ENCODE data around the gene RBM46. TPM values are rescaled to one million over a fixed set of nuclear protein-coding genes. Genes with fewer than 3 reads are reported as not detected.
"Not testable (repeated sequence)": the region's sequence is repeated elsewhere in the genome, so short reads cannot be mapped to it uniquely, and the experiment has no call there.

Gene RBM46

GRCh38 chr4:154872198-154872597 is 91.1 kb downstream of the RBM46 start:
- Histone ChIP-seq H2BK120ac (ENCODE audit: low read depth, low read length) (no peak overlapping the region), H3K4me3 (ENCODE audit: low read length in 2 of 2) (no peak overlapping the region), H3K23ac (ENCODE audit: low read depth, low read length, poor library complexity) (no peak overlapping the region), H3K9me3 (replicated peaks in 1 of 2; ENCODE audit: control insufficient read depth in 2 of 2, insufficient read depth in 1 of 2, low read depth in 1 of 2, low read length in 2 of 2) (no peaks in the 10 kb centered on the region), H3K4me1 (ENCODE audit: control insufficient read depth in 2 of 2, insufficient read depth in 1 of 2, low read depth in 1 of 2, low read length in 2 of 2) (peaks cover 0 to 7% of the 10 kb centered on the region in 2 donors), H3K36me3 (replicated peaks in 1 of 2; ENCODE audit: control insufficient read depth in 2 of 2, insufficient read depth in 2 of 2, low read length in 2 of 2) (no peaks in the 10 kb centered on the region), H3K27ac (replicated peaks; ENCODE audit: low read length) (no peak overlapping the region), H3K18ac (ENCODE audit: low read length) (no peak overlapping the region), H3K79me1 (ENCODE audit: low read depth, low read length) (no peaks in the 10 kb centered on the region), H2BK5ac (ENCODE audit: low read length) (no peak overlapping the region), H3K4ac (ENCODE audit: low read length) (no peak overlapping the region), H2AFZ (ENCODE audit: low read length) (no peak overlapping the region), H3K27me3 (ENCODE audit: control insufficient read depth in 3 of 3, insufficient read depth in 3 of 3, low read depth in 1 of 3, low read length in 3 of 3) (no peaks in the 10 kb centered on the region), H2AK5ac (ENCODE audit: low read depth, low read length) (no peak overlapping the region), H2BK12ac (ENCODE audit: low read length) (no peak overlapping the region), H2BK15ac (ENCODE audit: low read length) (no peak overlapping the region), H3K14ac (ENCODE audit: low read length) (no peak overlapping the region), H4K8ac (ENCODE audit: low read depth, low read length) (no peak overlapping the region), H3K4me2 (ENCODE audit: insufficient read depth, low read length, poor library complexity, severe bottlenecking) (no peak overlapping the region), H4K91ac (ENCODE audit: low read depth, low read length, poor library complexity) (no peak overlapping the region), H3K9ac (ENCODE audit: low read depth, low read length, poor library complexity) (no peak overlapping the region)
- no peak for DNase-seq (ENCODE audit: low spot score)

GRCh38 chr4:154874049-154874448 is 93.0 kb downstream of the RBM46 start:
- H3K23ac ChIP-seq (ENCODE audit: low read depth, low read length, poor library complexity); H3K36me3 ChIP-seq (replicated peaks in 1 of 2; ENCODE audit: control insufficient read depth in 2 of 2, insufficient read depth in 2 of 2, low read length in 2 of 2); H2BK12ac ChIP-seq (ENCODE audit: low read length); H3K4ac ChIP-seq (ENCODE audit: low read length); H3K79me1 ChIP-seq (ENCODE audit: low read depth, low read length); H2AK5ac ChIP-seq (ENCODE audit: low read depth, low read length); H3K4me3 ChIP-seq (ENCODE audit: low read length in 2 of 2); H3K4me2 ChIP-seq (ENCODE audit: insufficient read depth, low read length, poor library complexity, severe bottlenecking); H3K14ac ChIP-seq (ENCODE audit: low read length); H2BK120ac ChIP-seq (ENCODE audit: low read depth, low read length); H3K9me3 ChIP-seq (replicated peaks in 1 of 2; ENCODE audit: control insufficient read depth in 2 of 2, insufficient read depth in 1 of 2, low read depth in 1 of 2, low read length in 2 of 2); H3K18ac ChIP-seq (ENCODE audit: low read length); H3K4me1 ChIP-seq (ENCODE audit: control insufficient read depth in 2 of 2, insufficient read depth in 1 of 2, low read depth in 1 of 2, low read length in 2 of 2); H2BK15ac ChIP-seq (ENCODE audit: low read length); H3K27ac ChIP-seq (replicated peaks; ENCODE audit: low read length); H2AFZ ChIP-seq (ENCODE audit: low read length); H4K8ac ChIP-seq (ENCODE audit: low read depth, low read length); H3K9ac ChIP-seq (ENCODE audit: low read depth, low read length, poor library complexity); DNase-seq (ENCODE audit: low spot score); H2BK5ac ChIP-seq (ENCODE audit: low read length); H4K91ac ChIP-seq (ENCODE audit: low read depth, low read length, poor library complexity); H3K27me3 ChIP-seq (ENCODE audit: control insufficient read depth in 3 of 3, insufficient read depth in 3 of 3, low read depth in 1 of 3, low read length in 3 of 3): not testable (repeated sequence)
- no CpG with 5 or more reads among the region's 4 CpGs for WGBS, 2 donors (ENCODE audit: extremely low coverage in 2 of 2, insufficient read length in 2 of 2, insufficient replicate concordance in 1 of 2)

- Histone ChIP-seq H3K18ac (ENCODE audit: low read length) (no peak overlapping the region), H2BK5ac (ENCODE audit: low read length) (no peak overlapping the region), H4K91ac (ENCODE audit: low read depth, low read length, poor library complexity) (no peak overlapping the region), H2BK15ac (ENCODE audit: low read length) (no peak overlapping the region), H3K23ac (ENCODE audit: low read depth, low read length, poor library complexity) (no peak overlapping the region), H3K4ac (ENCODE audit: low read length) (no peak overlapping the region), H3K14ac (ENCODE audit: low read length) (no peak overlapping the region), H3K27me3 (ENCODE audit: control insufficient read depth in 3 of 3, insufficient read depth in 3 of 3, low read depth in 1 of 3, low read length in 3 of 3) (no peaks in the 10 kb centered on the region), H3K36me3 (replicated peaks in 1 of 2; ENCODE audit: control insufficient read depth in 2 of 2, insufficient read depth in 2 of 2, low read length in 2 of 2) (no peaks in the 10 kb centered on the region), H2BK12ac (ENCODE audit: low read length) (no peak overlapping the region), H3K4me2 (ENCODE audit: insufficient read depth, low read length, poor library complexity, severe bottlenecking) (no peak overlapping the region), H3K27ac (replicated peaks; ENCODE audit: low read length) (no peak overlapping the region), H2AFZ (ENCODE audit: low read length) (no peak overlapping the region), H3K4me1 (ENCODE audit: control insufficient read depth in 2 of 2, insufficient read depth in 1 of 2, low read depth in 1 of 2, low read length in 2 of 2) (no peaks in the 10 kb centered on the region), H2BK120ac (ENCODE audit: low read depth, low read length) (no peak overlapping the region), H4K8ac (ENCODE audit: low read depth, low read length) (no peak overlapping the region), H2AK5ac (ENCODE audit: low read depth, low read length) (no peak overlapping the region), H3K9me3 (replicated peaks in 1 of 2; ENCODE audit: control insufficient read depth in 2 of 2, insufficient read depth in 1 of 2, low read depth in 1 of 2, low read length in 2 of 2) (no peaks in the 10 kb centered on the region), H3K9ac (ENCODE audit: low read depth, low read length, poor library complexity) (no peak overlapping the region), H3K4me3 (ENCODE audit: low read length in 2 of 2) (no peak overlapping the region), H3K79me1 (ENCODE audit: low read depth, low read length) (no peaks in the 10 kb centered on the region)
- no CpG with 5 or more reads among the region's 8 CpGs for WGBS, 2 donors (ENCODE audit: extremely low coverage in 2 of 2, insufficient read length in 2 of 2, insufficient replicate concordance in 1 of 2)
- no peak for DNase-seq (ENCODE audit: low spot score)
Measured at GRCh38 chr4:154877110-154877760, 96.2 kb downstream of the RBM46 start.

Small RNAs within 50 kb of the gene (small RNA-seq; reads per million reads assigned to genes)
- gene RNU2-44P (ENCODE audit: insufficient read depth) = not detected
- not detected for gene RNU2-66P (ENCODE audit: insufficient read depth)
